Naive thymus-derived CD8-positive, alpha-beta T cell (primary cell): Measurements from ENCODE around the gene USP50. TPM values are rescaled to one million over a fixed set of nuclear protein-coding genes. Genes with fewer than 3 reads are reported as not detected.

Experiments used
- polyA plus RNA-seq, 3 donors: library from polyadenylated mRNA; unstranded; fragments of 300-500 nt; fragmentation: Illumina TruSeq; gene quantifications; one replicate each; pipeline ENCODE4 v1.2.3, GENCODE V29; 2021
- total RNA-seq, 8 experiments: library from RNA in 2 of 8; stranded (reverse) in 2 of 8; gene quantifications; one replicate each; pipeline ENCODE4 v1.2.3 and lab custom pipeline; 2021 to 2026

USP50 gene
- total and polyA plus RNA-seq, 5 experiments from 2014 or later = 0.36 TPM; not detected in 4

Other genes with a start within 250 kb of the USP50 start
- gene GABPB1, start 191.5 kb downstream of the USP50 start, total RNA-seq = 10 to 100 TPM; 23.4 to 29.9 TPM
- gene GABPB1, start 191.5 kb downstream of the USP50 start, polyA plus RNA-seq = 10 to 100 TPM; 20.6 to 29.1 (median 25.1) TPM
- 10 to 100 TPM; 62.1 to 72.0 TPM for gene USP8, start 122.3 kb downstream of the USP50 start, total RNA-seq
- 10 to 100 TPM; 27.5 to 29.7 (median 28.7) TPM for gene USP8, start 122.3 kb downstream of the USP50 start, polyA plus RNA-seq
- gene TRPM7, start 140.1 kb upstream of the USP50 start, total RNA-seq = 10 to 100 TPM; 62.8 to 69.2 TPM
- 10 to 100 TPM; 13.4 to 14.2 (median 13.7) TPM for gene TRPM7, start 140.1 kb upstream of the USP50 start, polyA plus RNA-seq
- 10 to 100 TPM; 38.6 to 56.3 TPM for gene SPPL2A, start 219.0 kb upstream of the USP50 start, total RNA-seq
- gene SPPL2A, start 219.0 kb upstream of the USP50 start, polyA plus RNA-seq = 10 to 100 TPM; 33.3 to 74.3 (median 43.0) TPM